Mesothelial cell of epicardium (in vitro differentiated cells): Measurements from ENCODE around the gene ITGB3BP. TPM values are rescaled to one million over a fixed set of nuclear protein-coding genes. Genes with fewer than 3 reads are reported as not detected.
"Not testable (repeated sequence)": the region's sequence is repeated elsewhere in the genome, so short reads cannot be mapped to it uniquely, and the experiment has no call there.

Experiments
- DNase-seq, 2 experiments: peaks; one replicate each; pipeline ENCODE4 v3.0.0; 2021; ENCODE audit warnings: low spot score in 2 of 2; ENCODE audit not compliant: unreplicated experiment in 2 of 2
- H3K27ac Mint-ChIP-seq: 2 replicates; pipeline ENCODE4 v1.8.0; 2021; ENCODE audit warnings: mixed read lengths
- H3K27me3 Mint-ChIP-seq: 2 replicates; pipeline ENCODE4 v1.8.0; 2021; ENCODE audit warnings: low read depth, mixed read lengths
- H3K36me3 Mint-ChIP-seq: 2 replicates; pipeline ENCODE4 v1.8.0; 2021; ENCODE audit warnings: mixed read lengths
- H3K4me1 Mint-ChIP-seq: 2 replicates; pipeline ENCODE4 v1.8.0; 2021; ENCODE audit warnings: mixed read lengths
- H3K4me3 Mint-ChIP-seq: 2 replicates; pipeline ENCODE4 v1.8.0; 2021; ENCODE audit warnings: mild to moderate bottlenecking, moderate library complexity, mixed read lengths
- H3K9me3 Mint-ChIP-seq: 2 replicates; pipeline ENCODE4 v1.8.0; 2021; ENCODE audit warnings: mixed read lengths
- CTCF ChIP-seq: fragments of 200-600 bp; sonication (generic); IDR thresholded peaks from one replicate; pipeline ENCODE4 v1.5.0; 2021; ENCODE audit warnings: antibody characterized with exemption; ENCODE audit not compliant: unreplicated experiment
- total RNA-seq: library from RNA; stranded (reverse); gene quantifications from 3 replicates; pipeline ENCODE4 v1.2.1, GENCODE V29; 2021

Gene ITGB3BP
- total RNA-seq = 37.7 to 40.3 TPM (median 39.4 TPM) in 3 replicates

DNA sequence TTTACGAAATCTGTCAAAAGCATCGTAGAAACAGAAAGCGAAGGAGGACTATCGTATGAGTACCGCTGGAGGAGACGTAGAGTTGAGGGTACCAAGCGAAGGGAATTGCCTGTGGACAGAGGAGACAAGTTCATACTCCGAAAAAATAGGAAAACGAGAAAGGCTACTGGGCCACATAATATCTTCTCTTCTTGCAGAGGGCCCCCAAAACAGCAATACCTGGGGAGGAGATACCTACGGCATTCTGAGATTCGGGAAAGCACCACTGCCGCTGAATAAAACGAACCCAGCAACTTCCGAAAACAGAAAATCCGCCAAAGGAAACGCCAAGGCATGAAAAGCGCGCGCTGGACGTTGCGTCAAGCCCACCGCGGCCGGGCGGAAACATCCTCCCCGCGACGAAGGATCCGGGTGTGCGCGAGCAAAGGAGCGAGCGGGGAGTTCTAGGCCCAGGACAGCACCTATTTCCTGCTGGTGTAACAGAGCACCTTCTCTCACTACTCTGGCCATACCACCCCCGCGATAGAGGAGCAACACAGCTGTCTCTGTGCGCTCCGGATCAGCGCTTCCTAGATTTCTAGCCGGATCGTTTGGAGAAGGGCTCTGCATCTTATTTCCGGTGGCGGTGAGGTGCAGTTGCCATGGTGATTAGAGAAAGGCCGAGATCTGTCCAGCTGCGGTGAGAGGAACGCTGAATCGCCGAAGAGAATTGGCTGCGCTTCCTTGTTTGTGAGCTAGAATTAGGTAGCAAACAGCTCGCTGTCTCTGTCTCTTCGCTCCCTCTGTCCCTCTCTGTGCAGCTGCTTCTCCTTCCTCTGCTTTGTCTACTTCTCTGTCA lies at the start of gene ITGB3BP, which contains the start of gene EFCAB7:
TSS of gene ITGB3BP (minus strand) at position 335 of the 838 bp plus-strand sequence. CDS start at position 243, 92 bp downstream.
TSS of gene EFCAB7 (plus strand) at position 635 of the 838 bp plus-strand sequence. CDS start 2,048 bp downstream, outside the sequence.
- peak; percentile 65 to 86 for DNase-seq
- peak within 1 kb of the TSS; percentile 91 for H3K4me3 Mint-ChIP-seq
- peaks cover 1% of the 10 kb centered on the region for H3K36me3 Mint-ChIP-seq
- H3K9me3 Mint-ChIP-seq = no peaks in the 10 kb centered on the region
- H3K27ac Mint-ChIP-seq = peak within 1 kb of the TSS; percentile 98
- H3K4me1 Mint-ChIP-seq = peaks cover 18% of the 10 kb centered on the region
- H3K27me3 Mint-ChIP-seq = no peaks in the 10 kb centered on the region
- TF ChIP-seq CTCF = no peak

GRCh38 chr1:63572686-63573085 lies 49.7 kb upstream of the ITGB3BP start:
- not testable (repeated sequence) for H3K9me3 Mint-ChIP-seq, H3K36me3 Mint-ChIP-seq, H3K4me1 Mint-ChIP-seq, H3K27me3 Mint-ChIP-seq, H3K27ac Mint-ChIP-seq, H3K4me3 Mint-ChIP-seq, DNase-seq

DNA sequence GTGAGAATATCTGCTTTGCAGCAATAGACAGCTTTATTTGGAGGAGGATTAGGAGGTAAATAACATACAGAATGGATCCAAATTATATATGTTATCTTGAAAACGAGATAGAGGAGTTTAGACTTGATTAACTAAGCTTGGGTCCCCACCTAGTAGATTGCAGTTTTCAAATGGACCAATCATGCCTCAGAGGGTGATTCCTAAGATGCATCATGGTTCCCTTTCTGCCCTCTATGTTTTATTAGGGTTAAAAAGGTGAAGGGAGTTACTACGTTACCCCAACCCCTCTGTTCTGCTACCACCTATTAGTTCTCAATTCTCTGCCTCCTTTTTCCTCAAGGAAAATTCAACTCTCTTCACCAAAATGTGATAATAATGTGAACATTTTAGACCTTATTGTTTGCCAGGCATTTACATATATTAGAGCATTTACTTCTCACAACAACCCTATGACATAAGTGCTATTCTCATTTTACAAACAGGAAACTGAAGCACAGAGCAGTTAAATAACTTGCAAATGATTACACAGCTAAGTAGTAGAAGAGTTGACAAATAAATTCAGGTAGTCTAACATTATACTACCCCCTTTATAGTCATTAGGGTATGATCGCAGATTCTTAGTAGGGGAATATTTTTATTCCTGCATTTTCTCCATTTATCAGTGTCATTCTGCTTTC lies 46.8 kb upstream of the ITGB3BP start:
- peaks cover 10% of the 10 kb centered on the region for H3K9me3 Mint-ChIP-seq
- TF ChIP-seq CTCF = no peak
- H3K36me3 Mint-ChIP-seq = peaks cover 13% of the 10 kb centered on the region
- H3K4me3 Mint-ChIP-seq = no peak overlapping the region
- no peak overlapping the region for H3K27ac Mint-ChIP-seq
- no peaks in the 10 kb centered on the region for H3K4me1 Mint-ChIP-seq
- DNase-seq = no peak
- no peaks in the 10 kb centered on the region for H3K27me3 Mint-ChIP-seq

GRCh38 chr1:63569068-63569467 lies 46.0 kb upstream of the ITGB3BP start:
- DNase-seq = no peak

DNA sequence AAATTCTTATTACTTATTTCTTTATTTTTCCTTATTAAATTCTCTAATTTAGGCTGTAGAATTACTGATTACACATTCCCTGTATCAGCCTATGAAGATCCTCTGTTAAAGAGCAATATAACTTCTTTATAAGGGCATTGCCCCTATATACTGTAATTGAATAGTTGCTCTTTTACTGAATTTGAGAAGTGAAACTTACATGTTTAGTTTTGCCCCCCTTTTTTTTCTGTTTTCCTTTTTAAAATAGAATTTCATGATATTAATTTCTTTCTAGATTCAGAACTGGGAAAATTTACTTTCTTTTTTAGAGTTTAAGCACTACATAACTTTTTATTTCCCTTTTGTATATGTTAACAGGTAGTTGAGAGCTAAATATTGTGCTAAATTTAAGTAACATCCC lies 40.7 kb upstream of the ITGB3BP start:
- Mint-ChIP-seq H3K4me1 (no peaks in the 10 kb centered on the region), H3K27ac (no peak overlapping the region), H3K27me3 (no peaks in the 10 kb centered on the region), H3K4me3 (no peak overlapping the region), H3K9me3 (peaks cover 16% of the 10 kb centered on the region), H3K36me3 (peaks cover 26% of the 10 kb centered on the region)
- no peak for TF ChIP-seq CTCF
- no peak for DNase-seq

More at GRCh38 chr1:63569068-63569467, 46.0 kb upstream of the ITGB3BP start:
- Mint-ChIP-seq H3K36me3 (peaks cover 19% of the 10 kb centered on the region), H3K27ac (no peak overlapping the region), H3K4me3 (no peak overlapping the region), H3K4me1 (no peaks in the 10 kb centered on the region), H3K9me3 (peaks cover 16% of the 10 kb centered on the region), H3K27me3 (no peaks in the 10 kb centered on the region)
- no peak for TF ChIP-seq CTCF

DNA sequence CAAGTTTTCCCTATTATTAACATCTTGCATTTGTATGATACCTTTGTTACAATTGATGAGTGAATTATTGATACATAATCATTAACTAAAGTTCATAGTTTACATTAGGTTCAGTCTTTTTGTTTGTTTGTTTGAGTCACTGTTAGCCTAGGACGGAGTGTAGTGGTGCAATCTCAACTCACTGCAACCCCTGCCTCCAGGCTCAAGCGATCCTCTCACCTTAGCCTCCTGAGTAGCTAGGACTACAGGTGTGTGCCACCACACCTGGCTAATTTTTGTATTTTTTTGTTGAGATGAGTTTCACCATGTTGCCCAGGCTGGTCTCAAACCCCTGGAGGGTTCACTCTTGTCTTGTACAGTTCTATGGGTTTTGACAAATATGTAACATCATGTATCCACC lies 36.3 kb upstream of the ITGB3BP start:
- Mint-ChIP-seq H3K27ac (no peak overlapping the region), H3K9me3 (peaks cover 2% of the 10 kb centered on the region), H3K4me3 (no peak overlapping the region), H3K36me3 (peaks cover 9% of the 10 kb centered on the region), H3K4me1 (peaks cover 2% of the 10 kb centered on the region), H3K27me3 (no peaks in the 10 kb centered on the region)
- TF ChIP-seq CTCF = no peak
- no peak for DNase-seq
